GM19467 (cell line): ENCODE data around the gene FIS1.
A peak's percentile ranks its signal among the peaks of the same experiment; 100 is the strongest.
"Not testable (repeated sequence)": the region's sequence is repeated elsewhere in the genome, so short reads cannot be mapped to it uniquely, and the experiment has no call there.

Experiments used
- ATAC-seq: cut with Tn5 transposase; IDR thresholded peaks from one replicate; pipeline ENCODE4 v1.9.1; 2021; ENCODE audit warnings: mild to moderate bottlenecking, moderate library complexity; ENCODE audit not compliant: unreplicated experiment

FIS1 gene

GRCh38 chr7:101258243-101258731, 13.4 kb upstream of the FIS1 start:
- ATAC-seq = no peak

GRCh38 chr7:101255796-101256195, 10.9 kb upstream of the FIS1 start:
- ATAC-seq = no peak

GRCh38 chr7:101253199-101253598, 8.3 kb upstream of the FIS1 start:
- ATAC-seq = not testable (repeated sequence)

- peak; percentile 98 for ATAC-seq
Measured at GRCh38 chr7:101251871-101252659, 7.2 kb upstream of the FIS1 start.

- no peak for ATAC-seq
Measured at GRCh38 chr7:101250324-101250723, 5.4 kb upstream of the FIS1 start.

- no peak for ATAC-seq
Measured at GRCh38 chr7:101248276-101248675, 3.4 kb upstream of the FIS1 start.

GRCh38 chr7:101245147-101245668, 327 bp upstream of the FIS1 start:
- ATAC-seq = no peak

GRCh38 chr7:101243646-101244374, 1.1 kb downstream of the FIS1 start:
- ATAC-seq = no peak

- no peak for ATAC-seq
Measured at GRCh38 chr7:101241443-101242349, 3.2 kb downstream of the FIS1 start.

- no peak for ATAC-seq
Measured at GRCh38 chr7:101241015-101241363, 3.9 kb downstream of the FIS1 start.

- no peak for ATAC-seq
Measured at GRCh38 chr7:101240226-101241014, 4.5 kb downstream of the FIS1 start.

- no peak for ATAC-seq
Measured at GRCh38 chr7:101239951-101240220, 5.0 kb downstream of the FIS1 start.

GRCh38 chr7:101239191-101239950, 5.5 kb downstream of the FIS1 start:
- ATAC-seq = no peak

- ATAC-seq = no peak
Measured at GRCh38 chr7:101238226-101239182, 6.4 kb downstream of the FIS1 start.

- no peak for ATAC-seq
Measured at GRCh38 chr7:101237206-101238067, 7.4 kb downstream of the FIS1 start, which contains the start of gene CLDN15. TSS of gene CLDN15 (minus strand) at chr7:101237802. CDS start at chr7:101237581, 221 bp downstream.

- ATAC-seq = no peak
Measured at GRCh38 chr7:101236292-101236835, 8.5 kb downstream of the FIS1 start.

- no peak for ATAC-seq
Measured at GRCh38 chr7:101235522-101235921, 9.4 kb downstream of the FIS1 start.
